NCI-H1092 (cell line): ENCODE results near the gene RHOH.

Experiments
- DNase-seq: peaks from one replicate; lab custom pipeline; 2025; lab: John Stamatoyannopoulos, UW

The RHOH gene

DNA sequence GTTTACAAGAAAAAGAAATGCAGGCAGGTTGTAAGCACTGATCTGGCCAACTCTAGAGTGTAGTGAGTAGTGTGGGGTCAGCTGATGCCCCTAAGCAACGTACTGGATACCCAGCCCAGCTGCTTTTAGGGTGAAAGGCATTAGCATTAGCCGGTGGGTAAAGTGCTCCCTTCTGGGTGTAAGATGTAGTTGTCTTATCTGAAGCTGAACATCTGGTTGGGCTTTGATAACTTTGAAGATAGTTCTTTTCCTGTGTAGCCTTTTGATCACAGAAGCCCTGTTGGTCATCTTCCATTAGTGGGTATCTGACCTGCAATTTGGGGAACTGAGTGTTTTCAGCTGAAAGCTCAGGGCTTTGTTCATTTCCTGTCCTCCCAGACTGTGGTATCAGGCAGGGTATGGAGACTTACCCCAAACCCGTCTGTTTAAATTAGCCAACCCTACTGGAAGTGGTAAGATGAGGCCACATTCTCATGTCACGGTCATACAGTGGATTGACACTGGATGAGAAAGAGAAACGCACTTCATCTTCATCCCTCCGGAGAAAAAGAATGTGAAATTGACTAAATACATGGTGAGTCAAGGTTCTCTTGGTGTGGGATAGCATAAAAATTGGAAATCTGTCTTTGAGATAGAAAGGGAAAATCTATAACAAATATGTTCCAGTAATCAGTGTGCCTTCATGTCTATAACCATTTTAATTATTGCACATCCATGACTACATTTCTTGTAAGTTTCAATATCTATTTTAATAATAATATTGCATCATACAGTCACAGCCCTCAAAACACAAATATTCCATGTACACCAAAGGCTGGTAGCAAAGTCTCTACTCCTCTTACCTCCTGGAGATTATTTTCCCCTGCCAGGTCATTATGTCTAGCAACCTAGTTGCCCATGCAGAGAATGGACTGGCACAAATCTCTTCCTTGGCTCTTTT lies 8.7 kb downstream of the RHOH start:
- no peak for DNase-seq

DNA sequence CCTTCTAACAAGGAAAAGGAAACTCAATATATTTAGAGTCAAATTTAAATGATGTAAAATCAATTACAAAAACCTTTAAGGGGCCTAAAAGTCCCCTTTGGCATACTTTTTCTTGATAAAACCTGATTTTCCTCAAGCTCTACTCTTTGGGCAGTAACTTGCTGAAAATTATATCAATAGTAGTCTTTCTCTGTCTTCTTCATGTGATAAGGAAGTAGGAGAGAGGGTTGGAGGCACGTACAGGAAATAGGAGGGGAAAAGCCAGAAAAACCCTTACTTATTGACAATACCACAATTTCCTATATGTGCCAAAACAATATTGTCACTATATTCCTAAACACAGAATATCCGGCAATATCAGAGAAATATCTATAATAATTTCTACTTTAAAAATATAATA lies 9.6 kb downstream of the RHOH start:
- DNase-seq = no peak

DNA sequence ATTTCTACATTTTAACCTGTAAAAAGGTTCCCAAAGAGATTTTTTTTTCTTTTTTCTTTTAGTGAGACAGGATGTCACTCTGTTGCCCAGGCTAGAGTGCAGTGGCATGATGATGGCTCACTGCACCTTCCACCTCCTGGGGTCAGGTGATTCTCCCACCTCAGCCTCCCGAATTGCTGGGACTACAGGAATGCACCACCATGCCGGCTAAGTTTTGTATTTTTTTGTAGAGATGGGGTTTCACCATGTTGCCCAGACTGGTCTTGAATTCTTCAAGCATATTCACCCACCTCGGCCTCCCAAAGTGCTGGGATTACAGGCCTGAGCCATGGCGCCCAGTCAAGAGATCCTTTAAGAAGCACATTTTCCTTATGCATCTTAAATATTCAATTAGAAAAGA lies 12.6 kb downstream of the RHOH start:
- DNase-seq = no peak

DNA sequence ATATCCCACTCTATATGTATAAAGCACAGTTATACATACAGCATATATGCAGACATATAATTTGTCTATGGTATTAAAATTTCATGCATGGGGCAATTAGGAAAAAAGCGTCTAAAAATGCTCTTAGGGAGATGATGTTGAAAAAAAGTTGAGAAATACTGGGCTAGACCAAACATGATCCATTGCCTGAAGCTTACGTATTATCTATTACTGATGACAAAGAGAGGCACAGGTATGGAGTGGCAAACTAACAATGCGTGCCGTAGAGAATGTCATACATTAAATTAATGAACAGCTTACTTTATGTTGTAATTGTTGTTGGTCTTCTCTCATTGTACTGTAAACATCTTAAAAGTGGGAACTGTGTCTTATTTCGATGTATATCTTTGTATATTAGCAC lies 13.9 kb downstream of the RHOH start:
- DNase-seq = no peak

DNA sequence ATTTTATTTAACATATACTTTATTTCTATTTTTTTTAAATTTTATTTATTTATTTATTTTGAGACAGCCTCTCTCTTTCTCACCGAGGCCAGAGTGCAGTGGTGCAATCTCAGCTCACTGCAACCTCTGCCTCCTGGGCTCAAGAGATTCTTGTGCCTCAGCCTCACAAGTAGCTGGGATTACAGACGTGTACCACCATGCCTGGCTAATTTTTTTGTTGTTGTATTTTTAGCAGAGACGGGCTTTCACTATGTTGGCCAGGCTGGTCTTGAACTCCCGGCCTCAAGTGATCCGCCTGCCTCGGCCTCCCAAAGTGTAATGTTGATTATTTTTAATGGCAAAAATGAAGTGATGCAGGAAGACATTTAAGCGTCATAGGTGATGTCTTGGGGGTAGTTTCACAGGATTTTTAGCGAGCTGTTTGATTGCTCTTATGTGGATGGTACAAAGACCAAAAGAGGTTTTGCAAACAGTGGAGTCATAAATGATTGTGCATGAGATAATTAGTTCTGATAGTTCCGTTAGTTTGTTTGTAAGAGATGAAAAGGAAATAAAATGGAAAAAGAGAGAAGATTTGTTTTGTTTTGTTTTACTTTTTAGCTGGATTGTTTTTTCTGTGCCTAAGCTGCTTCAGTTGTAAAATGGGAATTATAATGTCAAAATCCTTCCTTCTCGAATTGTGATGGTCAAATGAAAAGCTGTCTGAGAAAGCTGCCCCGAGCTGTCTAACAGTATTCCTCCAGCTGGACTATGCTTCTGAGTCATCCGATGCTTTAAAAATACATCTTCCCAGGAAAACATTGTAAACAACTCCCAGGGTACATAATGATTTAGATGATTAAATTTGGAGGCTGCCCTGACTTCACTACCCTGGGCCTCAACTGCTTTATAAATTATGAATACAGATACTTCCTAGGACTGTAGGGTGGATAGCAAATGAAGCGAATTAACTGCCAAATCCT lies 14.7 kb downstream of the RHOH start:
- no peak for DNase-seq

DNA sequence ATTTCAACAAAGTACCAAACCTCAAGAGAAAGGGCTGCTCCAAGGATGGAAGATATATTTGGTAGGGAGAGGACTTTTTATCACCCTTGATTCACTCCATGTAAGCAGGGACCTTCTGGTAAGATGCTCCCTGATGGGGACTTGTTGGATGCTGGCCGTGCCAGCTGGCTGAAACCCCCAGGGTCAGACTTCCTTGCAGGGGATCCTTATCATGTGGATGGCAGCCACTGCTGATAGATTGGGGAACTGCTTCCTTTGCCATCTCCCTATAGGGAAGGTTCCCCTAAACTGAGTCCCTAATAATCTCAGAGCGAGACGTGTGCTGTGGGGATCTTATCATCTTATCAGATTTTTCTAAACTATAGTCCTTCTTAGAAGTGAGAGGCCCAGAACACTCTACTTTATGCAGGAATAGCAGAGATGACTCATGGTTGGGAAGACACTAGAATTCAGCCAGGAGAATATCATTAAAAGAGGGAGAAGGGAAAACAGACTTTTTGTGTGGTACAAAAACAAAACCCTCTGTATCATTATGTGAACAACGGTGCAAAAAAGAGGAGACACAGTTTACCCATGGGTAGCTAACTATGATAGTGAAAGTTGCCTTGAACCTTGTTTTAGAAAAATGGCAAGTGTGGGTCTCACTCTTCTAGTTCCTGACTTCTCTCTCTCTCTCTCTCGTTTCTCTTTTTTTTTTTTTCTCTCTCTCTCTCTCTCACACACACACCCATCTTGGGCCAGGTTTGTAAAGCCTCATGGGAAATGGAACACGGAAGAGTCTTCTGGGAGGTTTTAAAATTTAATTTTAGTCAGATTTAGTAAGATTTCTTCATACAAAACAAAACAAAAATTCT lies 16.1 kb downstream of the RHOH start:
- no peak for DNase-seq

DNA sequence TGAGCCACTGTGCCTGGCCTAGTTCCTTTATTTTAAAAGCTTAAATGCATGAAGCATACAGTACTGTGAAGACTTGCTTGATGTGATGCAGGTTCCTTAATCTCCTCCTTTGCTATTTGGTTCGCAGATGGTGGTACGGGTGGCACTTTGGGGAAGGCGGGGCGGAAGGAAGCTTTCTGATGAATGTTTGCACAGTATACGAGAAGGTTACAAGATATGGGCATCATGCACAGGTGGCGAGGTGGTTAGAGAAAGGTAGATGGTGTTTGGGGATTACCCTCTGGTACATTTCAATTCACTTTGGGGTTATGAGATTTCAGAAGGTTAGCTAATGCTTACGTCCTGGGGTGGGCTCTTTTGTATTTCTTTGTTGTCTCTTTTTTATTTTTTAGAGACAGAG lies 17.2 kb downstream of the RHOH start:
- no peak for DNase-seq

DNA sequence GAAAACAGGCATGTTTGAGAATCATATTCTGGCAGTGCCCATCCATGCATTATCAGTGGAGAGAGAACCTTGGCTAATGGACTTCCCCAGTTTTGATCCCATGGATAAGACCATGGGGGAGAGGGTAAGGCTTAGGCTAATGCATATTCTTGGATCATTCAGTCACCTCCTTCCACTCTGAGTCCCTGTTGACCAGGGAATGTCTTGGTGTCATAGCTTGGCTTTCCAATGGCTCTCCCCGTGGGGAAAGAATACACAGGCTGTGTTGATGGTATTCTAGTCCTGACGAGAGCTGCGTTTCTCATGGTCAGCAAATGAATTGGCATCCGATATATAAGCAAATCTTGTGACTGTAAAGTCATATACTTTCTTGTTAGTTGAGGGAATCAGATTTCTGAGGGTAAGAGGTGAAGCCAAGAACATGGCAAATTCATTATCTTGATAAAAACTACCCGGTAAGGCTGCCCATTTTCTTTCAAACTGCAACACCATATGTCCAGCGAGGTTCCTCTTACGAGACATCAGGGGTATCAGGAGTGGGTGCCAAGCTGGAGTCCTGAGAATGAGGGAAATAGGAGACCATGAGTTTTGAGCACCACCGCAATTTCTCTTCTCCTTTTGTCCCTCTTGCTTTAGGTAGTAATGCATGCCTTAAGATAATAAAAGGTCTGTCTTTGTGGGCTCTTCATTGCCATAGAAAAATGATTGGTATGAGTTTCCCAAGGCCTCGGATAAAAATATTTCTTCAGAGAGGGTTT lies 18.0 kb downstream of the RHOH start:
- no peak for DNase-seq

DNA sequence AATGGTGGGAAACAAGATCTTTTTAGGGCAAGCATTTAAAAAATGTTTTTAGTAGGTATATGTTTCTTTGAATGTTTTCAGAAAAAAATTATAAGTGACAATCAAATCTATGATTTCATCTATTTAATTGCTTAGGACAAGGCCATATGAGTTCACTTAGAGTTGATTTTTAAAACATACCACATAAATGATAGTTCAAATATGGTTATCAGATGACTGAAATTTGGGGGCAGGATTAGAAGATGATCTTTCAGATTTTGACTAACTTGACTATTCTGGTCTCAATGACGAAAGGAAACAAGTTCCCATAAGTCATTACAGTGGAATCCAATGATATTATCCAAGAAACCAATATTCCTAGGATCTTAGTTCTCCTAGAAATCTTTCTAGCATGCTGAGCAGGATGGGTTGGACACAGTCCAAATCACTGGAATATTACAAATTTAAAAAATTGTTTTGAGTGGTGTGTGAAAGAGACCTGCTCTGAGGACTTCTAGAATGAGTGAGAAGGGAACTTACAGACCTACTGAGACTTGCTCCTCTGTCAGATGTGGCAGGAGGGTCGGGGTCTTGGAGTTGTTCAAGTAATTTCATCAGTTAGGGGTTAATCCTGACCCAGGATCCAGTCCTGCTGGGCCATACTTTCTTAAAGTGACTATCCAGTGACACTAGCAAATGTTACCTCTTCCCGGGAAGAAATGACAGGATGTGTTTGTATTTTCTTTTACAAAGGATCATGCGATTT lies 20.0 kb downstream of the RHOH start:
- no peak for DNase-seq

DNA sequence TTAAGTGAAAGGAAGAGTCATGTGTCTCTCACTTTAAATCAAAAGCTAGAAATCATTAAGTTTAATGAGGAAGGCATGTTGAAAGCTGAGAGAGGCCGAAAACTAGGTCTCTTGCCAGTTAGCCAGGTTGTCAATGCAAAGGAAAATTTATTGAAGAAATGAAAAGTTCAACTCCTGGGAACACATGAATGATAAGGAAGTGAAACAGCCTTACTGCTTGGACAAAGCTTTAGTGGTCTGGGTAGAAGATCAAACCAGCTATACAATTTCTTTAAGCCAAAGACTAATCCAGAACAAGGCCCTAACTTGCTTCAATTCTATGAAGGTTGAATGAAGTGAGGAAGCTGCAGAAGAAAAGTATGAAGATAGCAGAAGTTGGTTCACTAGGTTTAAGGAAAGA lies 24.9 kb downstream of the RHOH start:
- no peak for DNase-seq

DNA sequence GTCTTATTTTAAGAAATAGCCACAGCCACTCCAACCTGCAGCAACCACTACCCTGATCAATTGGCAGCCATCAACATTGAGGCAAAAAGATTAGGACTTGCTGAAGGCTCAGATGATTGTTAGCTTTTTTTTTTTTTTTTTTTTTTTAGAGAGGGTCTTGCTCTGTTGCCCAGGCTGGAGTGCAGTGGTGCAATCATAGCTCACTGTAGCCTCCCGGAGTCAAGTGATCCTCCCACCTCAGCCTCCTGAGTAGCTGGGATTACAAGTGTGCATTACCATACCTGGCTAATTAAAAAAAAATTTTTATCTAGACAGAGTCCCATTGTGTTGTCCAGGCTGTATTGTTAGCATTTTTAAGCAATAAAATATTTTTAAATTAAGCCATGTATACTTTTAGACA lies 26.5 kb downstream of the RHOH start:
- DNase-seq = no peak

DNA sequence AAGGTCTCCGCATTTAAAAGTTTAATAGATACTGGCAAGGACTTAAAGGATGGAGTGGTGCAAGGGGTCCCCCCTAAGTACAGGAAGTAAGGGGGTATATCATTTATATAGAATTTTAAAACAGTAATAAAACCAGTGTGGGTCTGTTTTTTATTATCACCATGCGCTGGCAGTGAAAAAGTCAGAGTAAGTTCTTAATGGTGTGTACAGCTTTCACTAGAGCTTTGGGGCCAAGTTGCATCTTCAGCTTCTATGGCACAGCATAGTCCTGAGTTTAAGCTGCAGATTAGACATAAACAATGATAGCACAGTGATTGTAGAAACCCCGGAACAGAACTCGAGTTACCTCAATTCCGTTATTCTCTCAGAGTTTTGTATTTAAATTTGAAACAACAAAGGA lies 27.6 kb downstream of the RHOH start:
- no peak for DNase-seq

DNA sequence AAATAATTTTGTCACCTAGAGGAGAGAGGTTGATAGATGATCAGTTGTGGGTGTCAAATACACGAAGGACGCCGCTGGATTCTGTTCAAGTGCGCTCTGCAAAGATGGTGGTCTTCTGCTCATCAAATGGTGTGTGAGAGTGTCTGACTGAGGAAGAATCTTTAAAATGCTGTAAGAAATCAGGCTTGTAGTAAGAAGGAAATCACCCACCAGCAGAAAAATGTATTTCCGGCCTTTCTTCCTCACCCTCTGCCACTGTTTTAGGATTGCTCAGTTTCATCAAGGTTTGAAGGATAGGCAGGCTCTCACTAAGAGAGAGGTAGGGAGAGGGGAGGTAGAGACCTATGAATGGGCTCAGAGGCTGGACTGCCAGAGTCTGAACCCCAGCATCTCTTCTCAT lies 28.7 kb downstream of the RHOH start:
- DNase-seq = no peak

DNA sequence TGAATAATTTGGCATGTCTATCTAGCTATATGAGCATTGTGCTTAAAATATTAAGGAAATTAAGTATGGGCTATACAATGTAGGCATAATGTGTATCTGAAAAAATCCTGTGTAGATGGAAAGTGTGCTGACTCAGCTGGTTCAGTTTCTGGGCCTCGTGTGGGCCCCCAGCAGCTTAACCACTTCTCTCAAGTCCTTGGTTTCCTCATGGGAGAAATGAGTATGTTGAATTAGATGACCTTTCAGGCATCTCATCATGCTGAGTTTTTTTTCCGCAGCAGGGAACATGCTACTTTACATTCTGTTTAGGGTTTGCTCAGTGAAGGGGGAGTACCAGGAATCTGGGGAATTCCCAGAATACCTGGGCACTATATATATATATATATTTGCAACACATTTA lies 30.5 kb downstream of the RHOH start:
- DNase-seq = no peak

DNA sequence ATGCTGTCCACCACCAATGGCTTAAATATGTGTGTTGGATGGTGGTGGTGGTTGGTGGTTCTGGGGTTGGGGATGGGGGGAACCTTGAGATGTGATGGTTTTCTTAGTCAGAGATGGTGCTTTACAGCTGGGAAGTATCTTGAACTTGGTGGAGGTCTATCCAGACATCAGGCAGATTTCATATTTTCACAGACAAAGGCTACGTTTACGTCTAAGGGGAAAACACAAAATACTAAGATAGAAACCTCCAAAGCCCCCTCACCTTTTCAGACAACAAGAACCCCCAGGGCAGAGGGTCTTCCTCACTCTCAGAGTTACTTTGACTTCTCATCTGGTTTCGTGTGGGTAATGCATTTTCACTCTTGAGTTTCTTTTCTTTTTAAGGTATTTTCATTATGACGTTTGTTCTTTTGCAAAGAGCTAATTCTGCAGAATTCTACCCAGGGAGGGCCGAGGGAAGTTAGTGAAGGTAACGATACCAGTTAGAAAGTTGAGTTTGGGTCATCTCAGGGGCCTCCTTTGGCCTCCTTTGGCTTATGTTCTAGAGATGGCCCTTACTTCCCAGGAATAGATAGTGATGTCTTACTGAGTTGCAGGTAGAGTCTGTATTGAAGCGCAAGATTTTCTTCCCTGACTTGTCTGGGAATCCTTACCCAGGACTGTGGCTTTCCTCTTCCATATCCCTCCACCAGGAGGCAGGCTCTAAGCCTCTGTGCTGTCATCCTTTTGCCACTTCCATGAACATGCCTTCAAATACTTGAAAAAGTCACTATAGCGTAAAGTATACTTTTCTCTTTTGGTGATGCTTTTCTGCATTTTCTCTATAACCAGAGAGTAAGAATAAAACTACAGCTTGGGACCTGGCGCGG lies 31.9 kb downstream of the RHOH start:
- DNase-seq = no peak

DNA sequence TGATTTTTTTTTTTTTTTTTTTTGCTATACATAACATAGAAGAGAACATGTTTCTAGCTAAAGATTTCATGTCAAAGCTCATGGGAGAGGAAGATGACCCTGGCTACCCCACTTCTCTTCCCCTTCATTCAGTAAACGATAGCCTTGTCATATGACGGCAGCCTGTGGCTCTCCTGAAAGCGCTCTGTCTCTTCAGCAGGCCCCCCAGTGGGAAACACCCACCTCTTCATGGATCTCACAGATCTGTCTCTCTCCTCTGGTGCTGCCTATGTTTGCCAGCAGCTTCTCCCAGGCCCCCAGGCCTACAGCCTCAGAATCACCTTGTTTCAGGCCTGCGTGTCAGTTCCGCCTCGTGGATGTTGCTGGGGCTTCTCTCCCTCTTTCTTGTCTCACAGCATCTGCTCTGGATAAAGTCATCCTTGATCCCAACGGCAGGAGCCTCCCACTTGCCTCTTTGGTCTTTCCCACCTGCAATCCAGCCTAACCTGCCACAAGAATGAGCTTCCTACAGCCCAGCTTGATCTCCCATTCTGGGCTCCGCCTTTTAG lies 34.6 kb downstream of the RHOH start:
- DNase-seq = no peak

DNA sequence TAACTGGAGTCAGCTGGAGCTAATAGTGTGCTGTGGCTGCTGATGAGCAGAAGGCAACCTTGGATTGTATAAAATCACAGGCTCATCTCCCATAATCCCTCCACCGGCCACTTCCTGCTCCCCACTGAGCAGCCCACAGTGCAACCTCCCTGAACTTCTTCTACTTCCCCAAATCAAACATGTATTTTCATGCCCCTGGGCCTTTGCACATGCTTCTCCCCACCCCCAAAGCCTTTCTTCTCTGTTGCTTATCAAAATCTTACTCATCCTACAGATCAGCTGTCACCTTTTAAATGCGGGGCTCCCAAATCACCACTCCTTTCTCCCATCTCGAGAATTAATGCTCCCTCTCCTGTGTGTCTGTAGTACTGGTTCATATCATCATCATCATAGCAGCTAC lies 35.8 kb downstream of the RHOH start:
- no peak for DNase-seq

DNA sequence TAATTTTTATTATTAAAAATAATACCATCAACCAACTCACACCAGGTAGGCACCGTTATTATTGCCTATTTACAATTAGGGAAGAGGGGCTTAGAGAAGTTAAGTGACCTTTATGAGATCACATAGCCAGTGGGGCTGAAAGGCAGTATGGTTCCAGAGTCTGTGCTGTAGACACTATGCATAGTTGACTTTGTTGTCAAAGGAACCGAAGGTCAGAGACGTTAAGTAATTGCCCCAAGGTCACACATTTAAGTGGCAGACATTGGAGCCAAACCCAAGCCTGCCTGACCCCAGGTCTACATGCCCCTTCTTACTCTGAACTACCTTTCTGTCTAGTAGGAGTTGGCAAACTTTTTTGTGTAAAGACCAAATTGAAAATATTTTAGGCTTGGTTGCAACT lies 36.4 kb downstream of the RHOH start:
- no peak for DNase-seq

DNA sequence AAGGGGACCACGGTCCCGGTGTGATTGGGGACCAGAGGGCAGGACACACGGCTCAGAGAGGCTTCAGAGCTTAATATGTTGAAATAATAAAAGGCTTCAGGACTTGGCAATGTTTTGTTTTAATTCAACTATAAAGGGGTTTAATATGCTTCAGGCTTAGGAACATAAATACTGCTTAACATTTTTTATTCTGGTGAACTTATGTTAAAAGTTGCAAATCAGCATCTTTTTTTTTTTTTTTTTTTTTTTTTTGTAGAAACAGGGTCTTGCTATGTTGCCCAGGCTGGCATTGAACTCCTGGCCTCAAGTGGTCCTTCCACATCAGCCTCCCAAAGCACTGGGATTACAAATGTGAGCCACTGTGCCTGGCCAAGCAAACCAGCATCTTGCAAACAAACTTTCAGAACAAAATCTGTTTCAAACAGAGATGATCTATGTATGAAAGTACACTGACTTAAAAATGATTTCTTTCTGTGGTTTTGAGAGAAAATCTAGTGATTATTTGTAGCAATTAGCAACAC lies 37.7 kb downstream of the RHOH start:
- no peak for DNase-seq
